COLO668 (cell line): ENCODE data around the gene RHOD.

Source experiments
- DNase-seq: peaks from one replicate; lab custom pipeline; 2025; ENCODE audit not compliant: unreplicated experiment; lab: John Stamatoyannopoulos, UW

RHOD gene, protein sequence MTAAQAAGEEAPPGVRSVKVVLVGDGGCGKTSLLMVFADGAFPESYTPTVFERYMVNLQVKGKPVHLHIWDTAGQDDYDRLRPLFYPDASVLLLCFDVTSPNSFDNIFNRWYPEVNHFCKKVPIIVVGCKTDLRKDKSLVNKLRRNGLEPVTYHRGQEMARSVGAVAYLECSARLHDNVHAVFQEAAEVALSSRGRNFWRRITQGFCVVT

DNA sequence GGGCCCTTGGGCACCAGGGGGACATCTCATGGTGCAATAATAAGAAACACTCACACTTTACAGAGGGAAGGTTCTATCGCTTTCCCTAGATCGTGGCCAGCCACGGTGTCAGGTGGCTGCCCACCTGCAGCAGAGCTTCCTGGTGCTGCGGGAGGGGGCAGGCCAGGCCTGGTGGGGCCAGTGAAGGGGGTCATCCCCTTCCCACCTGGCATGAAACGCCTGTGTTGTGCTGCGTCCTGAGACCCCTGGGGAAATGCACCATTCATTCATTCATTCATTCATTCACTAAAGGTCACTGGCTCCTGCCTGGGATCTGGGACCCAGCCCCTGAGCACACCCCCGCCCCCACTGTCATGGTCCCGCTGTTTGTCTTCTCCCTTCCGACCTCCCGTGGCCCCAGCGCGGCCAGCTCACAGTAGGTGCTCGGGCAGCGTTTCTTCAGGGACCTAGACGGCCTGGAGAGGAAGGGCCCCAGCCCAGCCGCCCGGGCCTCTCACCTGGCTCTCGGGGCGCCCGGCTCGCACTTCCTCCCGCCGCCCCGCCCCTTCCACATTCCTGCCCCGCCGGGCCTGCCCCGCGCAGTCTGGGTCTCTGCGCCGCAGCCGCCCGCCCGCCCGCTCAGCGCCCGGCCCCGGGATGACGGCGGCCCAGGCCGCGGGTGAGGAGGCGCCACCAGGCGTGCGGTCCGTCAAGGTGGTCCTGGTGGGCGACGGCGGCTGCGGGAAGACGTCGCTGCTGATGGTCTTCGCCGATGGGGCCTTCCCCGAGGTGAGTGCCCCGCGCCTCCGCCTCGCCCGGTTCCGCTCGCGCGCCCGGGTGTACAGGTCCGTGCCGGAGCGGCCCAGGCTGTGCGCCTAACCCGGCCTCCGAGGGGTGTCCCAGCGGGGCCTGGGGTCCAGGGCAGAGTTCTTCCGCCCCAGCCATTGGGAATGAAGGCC, at the start of gene RHOD:
Gene RHOD, plus strand, starts transcription at position 581 of the 938 bp plus-strand sequence. Its CDS starts 56 bp downstream, at position 637.
- peak; percentile 26 for DNase-seq

DNA sequence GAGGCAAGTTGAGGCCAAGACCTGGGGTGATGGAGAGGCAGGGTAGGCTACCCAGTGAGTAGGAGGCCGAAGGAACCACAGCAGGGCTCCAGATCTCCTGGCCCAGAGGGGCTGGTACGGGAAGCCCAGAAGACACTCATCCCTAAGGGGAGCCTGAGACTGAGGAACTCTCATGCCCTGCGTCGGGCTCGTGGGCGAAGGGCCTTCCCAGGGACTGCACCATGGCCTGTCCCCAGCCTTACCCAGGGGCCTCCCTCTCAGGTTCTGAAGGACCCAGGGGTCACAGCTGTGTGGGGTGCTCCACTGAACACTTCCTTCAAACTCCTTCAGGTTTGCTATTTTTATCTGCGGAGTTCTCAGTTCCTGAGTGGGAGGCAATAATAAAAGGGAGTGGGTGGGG, 49.5 kb upstream of the RHOD start:
- DNase-seq, result no peak

DNA sequence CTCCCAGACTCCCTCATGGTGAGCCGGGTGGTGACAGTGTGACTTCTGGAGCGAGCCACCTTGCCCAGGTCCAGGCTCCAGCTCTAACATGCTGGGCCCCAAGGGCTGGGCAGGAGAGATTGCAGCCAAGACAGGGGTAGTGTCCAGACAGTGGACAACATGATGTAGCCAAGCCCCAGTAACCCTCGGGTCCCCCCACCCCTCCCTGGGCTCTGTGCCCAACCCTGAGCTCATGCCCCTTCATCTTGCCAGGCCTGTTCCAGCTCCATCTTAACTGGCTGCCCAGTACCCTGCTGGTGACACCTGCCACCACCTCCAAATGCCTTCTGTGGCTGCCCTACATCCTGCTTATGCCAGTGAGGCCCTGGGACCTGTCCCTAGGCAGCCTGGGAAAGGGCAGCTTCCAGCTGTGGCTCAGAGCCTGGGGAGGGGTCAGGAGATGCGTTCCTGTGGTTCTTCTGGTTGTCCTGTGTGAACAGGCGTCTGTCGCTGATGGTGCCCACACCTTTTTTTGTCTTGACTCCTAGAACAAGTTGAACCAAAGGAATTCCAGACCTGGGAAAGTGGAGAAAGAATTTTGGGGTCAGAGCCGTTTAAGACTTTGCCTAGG, 46.2 kb upstream of the RHOD start:
- no peak for DNase-seq

DNA sequence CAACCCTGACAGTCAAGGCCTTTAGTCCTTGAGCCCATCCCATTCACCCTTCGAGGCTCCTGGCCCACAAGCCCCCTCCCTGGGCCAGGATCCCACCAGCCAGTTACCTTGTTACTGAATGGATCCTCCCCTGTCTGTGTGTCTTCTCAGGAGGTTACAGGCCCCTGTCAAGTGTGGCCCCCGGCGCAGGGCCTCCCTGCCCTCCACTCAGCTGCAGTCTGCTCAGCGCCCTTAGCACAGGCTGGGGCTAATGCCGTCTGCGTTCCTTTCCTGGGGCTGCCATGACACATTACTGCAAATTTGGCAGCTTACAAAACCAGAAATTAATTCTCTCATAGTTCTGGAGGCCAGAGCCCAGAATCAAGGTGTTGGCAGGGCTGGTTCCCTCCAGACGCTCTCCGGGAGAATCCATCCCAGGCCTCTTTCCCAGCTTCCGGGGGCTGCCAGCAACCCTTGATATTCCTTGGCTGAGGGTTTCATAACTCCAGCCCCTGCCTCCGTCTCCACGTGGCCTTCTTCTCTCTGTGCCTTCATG, 43.1 kb upstream of the RHOD start:
- DNase-seq, result no peak

DNA sequence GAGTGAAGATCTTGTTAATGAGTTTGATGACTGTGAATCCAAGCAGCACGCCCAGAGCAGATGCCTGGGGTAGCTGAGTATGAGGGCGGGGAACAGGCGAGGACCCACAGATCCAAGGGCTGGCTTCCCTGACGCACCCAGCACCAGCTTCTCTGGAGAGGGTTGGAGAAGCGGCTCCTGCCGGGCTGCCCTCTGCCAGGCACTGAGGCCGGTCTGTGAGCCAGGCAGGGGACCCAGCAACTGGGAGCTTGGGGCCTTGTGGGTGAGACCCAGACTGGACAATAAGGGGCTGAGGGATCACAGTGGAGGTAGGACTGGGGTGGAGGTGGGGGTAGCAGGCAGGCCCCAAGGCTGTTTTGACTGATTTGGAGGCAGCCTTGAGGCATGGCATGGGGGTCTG, 42.3 kb upstream of the RHOD start:
- no peak for DNase-seq

DNA sequence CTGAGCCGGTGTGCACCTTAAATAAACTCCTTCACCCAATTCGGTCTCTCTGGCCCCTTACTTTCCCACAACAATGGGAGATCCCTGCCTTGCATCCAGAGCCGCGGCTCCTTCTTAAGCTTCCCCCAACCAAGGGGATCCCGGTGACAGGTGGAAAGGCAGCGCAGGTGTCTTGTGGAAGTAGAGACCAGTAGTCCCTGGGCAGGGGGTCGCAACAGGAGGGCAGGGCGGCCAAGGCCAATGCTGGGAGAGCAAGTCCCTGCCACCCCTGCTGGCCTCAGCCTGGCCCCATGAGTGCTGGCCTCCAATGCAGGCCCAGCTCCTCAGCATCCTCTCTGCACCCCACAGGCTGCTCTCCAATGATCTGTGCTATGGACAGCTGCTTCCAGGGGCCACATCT, 41.6 kb upstream of the RHOD start:
- DNase-seq, result no peak

DNA sequence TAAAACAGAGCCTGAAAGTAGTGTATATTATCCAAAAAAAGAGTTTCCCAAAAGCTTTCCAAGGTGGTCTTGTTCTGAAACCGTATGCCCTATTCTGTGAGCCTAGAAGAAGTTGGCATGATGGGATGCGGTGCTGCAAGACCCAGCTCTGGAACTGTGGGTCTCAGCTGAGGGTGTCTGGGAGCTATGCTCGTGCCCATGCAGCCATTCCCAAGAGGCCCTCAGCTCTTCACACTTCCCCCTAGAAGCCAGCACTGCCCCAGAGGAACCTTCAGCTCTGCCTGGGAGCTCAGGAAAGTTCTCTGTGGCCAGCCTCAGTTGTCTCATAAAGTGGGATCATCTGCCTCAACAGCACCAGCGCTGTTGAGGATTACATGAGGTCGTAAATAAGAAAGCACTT, 40.1 kb upstream of the RHOD start:
- no peak for DNase-seq

DNA sequence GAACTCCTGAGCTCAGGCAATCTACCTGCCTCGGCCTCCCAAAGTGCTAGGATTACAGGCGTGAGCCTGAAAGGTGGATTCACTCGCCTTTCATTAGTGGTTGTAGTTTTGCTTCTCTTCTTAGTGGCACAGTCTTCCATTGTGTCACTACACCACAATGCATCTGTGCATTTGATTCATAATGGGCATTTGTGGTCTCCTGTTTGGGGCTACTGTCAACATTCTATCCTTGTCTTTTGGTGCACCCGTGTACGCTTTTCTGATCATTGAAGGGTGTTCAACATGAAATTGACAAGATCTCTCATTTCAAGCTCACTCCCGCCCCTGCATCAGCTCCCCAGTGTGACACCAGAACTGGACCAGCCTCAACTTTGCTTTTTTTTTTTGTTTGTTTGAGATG, 35.7 kb upstream of the RHOD start:
- DNase-seq, result no peak

DNA sequence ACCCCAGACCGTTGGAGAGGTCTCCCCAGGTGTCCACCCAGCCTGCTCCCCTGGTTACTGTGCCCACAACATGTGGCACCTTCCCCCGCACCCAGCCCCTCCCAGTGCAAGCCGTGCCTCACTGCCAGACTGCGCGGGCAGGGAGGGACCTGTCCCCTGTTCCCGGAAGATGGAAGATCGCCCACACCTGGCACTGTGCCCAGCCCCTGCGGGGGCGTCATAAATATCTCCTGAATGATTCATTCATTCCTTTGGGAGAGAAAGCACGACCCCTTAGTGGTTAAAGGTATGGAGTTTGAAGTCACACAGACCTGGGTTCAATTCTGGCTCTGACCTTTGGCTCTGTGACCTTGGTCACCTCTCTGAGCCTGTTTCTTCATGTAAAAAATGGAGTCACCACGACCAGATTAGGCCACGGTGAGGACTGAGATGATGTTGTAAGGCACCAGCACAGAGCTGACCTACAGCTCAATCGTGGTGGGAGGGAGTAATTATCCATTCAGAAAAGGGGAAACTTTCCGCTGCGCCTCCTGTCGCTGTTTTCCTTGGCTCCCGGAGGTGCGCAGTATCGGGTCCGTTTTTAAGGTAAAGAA, 34.2 kb upstream of the RHOD start:
- DNase-seq, result peak; percentile 41

DNA sequence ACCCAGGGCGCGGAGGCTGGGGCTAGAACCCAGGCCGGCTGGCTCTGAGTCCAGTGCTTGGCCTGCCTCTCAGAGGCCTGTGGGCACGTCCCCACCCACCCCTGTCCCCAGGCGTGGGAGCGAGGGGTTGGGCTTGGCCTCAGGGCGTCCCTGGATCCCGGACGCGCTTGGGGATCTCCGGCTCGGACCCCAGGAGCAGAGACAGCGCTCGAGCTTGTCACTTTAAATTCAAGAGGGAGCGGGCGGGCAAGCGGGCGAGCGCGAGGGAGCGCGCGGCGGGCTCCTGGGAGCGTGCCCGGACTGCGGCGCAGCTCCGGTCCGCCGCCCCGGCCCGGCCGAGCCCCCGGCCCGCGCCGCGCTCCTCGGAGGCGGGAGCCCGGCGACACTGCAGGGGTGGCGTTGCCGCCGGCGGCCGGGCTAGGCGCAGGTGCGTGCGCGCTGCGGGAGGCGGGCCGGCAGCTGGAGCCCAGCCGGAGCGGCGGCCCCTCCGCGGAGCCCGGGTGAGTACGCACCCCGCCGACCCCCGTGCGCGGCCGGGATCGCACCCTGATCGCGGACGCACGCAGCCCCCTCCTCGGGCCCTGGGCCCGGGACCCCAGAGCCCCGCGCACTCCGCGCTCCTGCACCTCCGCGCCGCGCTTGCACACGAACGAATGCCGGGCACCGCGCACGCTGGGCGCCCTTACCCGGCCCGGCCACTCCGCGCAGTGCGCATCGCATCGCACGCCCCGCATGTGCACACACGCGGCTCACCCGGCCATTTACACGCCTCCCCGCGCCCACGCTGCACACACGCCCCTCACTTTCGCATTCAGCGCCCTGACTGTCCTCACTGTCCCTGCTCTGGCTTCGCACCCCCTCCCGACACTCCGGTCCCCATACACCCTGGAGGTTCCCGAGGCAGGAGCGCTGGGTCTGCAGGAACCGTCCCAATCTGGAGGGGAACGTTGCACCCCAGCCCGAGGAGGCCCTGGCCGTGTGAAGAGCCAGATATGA, 33.4 kb upstream of the RHOD start, which contains the start of gene SYT12:
Gene SYT12, plus strand, starts transcription at position 174 of the 996 bp plus-strand sequence. CDS start 7,011 bp downstream, outside the sequence.
- DNase-seq, result peak; percentile 27

DNA sequence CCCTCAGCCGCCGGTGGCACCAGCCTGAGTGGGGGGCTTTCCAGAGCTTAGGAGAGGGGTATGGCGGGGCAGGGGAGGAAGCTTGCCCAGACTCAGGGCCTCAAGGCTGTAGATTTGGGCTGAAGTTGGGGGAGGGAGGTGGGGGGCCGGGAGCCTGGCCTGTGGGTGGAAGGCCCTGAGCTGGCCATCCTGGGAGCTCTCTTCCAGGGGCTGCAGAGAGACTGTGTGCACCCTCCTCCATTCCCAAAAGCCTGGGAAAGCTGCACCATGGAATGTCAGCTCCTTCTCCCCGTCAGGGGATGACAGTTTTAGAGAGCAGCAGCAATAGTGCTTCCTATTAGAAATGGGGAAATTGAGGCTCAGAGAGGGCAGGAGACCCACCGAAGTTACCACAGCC, 32.7 kb upstream of the RHOD start:
- no peak for DNase-seq

DNA sequence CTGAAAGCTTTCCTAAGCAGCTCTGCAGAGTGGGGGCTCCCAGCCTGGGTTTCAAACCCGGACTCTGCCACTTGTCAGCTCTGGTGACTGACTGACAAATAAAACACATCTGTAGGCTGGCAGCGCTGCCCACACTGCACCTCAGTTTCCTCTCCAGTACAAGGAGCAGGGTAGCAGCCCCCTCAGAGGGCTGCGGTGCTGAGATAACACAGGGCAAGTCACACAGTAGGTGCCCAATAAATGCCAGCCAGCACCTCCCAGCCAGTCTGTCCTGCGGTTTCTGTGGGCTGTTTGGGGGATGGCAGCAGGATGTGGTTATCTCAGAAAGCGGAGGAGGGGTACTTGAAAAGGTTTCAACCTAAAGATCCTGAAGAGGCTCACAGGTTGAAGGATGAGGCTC, 32.2 kb upstream of the RHOD start:
- DNase-seq, result no peak

DNA sequence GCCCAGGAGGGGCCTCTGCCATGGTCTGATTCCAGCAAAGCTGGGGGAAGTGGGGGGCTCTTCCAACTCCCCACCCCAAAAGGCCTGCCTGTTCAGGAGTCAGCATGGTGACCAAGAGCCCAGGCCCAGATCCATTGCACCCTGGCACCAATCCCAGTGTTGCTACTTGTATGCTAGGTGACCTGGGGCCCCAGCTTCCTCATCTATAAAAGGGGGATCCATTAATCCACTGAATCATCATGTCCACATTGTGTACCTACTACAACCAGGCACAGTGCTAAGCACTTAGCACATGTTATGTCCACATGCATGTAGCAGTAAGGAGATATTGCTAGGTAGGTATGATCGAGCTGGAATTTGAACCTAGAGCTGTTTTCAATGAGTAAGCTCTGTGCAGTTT, 31.7 kb upstream of the RHOD start:
- no peak for DNase-seq

DNA sequence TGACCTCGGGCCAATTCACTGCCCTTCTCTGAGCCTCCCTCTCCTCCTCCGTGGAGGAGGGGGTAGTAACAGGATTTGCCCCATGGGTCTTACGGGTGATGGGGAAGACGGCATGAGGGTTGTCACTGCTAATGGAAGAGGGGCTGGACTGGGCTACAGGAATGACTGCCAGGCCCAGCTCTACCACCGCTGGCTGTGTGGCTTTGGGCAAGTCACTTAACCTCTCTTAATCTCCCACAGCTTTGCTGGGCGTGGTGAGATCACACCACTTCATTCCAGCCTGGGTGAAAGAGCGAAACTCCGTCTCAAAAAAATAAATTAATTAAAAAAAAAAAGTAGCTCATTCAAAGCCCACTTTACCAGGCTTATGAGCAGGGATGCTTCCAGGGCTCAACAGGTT, 30.9 kb upstream of the RHOD start:
- no peak for DNase-seq

DNA sequence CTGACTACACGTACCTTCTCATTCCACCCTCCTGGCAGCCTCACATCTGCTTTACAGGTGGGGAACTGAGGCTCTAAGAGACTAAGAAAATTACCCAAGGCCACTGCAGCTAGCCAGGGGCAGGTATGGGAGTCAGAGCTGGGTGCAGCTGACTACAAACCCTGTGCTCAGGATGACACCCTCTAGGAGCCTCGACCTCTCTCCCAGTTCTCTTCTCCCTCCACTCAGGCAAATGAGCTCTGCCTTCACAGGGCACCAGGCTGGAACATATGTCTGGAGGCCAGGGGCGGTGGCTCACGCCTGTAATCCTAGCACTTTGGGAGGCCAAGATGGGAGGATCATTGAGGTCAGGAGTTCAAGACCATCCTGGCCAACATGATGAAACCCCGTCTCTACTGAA, 29.7 kb upstream of the RHOD start:
- DNase-seq, result no peak

DNA sequence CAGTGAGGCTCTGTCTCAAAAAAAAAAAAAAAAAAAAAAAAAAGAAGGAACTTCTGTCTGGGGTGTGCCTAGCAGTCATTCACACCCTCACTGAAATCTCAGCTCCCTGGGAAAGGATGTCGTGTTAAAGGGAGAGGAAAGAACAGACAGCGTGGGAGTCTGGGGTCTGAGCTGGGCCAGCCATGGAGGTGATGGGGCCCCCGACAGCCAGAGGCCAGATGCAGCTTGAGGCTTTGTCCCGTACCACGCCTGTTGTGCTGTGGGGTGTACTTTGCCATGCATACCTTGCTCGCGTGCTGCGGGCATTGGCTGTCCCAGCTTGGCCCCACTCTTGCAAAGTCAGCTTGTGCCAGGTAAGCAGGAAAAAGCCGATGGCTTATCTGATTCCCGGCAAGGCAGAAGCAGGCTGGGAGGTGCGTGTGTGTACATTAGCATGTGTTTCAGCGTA, 29.1 kb upstream of the RHOD start:
- DNase-seq, result no peak

DNA sequence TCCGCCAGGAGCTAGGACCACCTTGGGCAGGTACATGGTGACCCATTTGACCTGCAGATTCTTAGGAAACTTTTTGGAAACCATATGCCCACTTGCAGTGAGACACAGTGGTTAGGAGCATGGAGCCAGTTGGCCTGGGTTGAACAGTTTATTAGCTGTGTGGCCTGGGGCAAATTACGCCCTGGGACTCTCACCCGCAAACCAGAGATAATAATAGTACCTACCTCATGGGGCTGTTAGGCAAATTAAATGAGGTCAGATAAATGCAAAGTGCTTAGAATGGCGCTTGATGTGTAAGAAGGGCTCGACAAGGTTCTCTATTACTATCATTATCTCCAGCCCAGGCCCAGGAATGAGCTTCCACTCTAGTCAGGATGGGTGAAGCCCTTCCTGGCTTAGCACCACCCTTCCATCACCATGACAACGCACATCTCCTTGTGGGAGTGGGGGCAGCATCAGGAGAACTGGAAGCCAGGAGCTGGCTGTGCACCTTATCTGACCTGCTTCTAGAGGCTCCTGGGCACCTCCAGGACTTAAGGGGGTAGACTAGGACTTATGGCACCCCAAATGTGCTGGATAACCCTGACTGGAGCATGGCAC, 28.6 kb upstream of the RHOD start:
- DNase-seq, result no peak

DNA sequence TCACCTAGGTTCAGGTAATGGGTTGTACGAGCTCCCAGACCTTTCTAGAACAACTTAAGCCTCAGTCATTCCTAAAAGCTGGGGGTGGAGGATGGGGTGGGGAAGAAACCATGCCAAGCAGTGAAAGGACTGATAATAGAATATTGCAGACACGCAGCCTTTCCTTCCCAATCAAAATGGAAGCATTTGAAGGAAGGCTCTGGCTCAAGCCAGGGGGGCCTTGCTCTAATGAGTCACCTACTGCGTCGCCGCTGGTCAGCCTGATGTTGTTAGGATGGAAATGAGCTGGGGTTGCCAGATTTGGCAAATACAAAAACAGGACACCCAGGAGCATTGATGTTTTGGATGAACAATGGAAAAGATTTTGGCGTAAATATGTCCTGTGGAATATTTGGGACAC, 27.5 kb upstream of the RHOD start:
- DNase-seq, result no peak

DNA sequence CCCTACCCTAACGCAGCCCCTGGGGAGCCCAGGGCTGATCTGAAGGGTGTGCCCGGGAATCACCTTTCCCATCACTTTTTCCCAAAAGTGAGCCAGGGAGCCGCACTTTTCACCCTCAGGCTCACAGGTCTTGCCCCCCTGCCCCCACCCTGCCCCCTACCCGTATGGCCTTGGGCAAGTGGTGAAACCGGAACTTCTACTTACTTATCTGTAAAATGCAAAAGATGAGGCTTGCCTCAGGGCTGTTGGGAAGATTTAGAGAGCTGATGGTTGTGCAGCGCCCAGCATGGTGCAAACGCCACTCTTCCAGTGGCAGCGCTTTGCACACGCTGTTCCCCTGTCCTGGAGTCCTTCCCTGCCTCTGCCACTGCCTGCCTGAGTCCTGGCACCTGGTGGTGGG, 25.7 kb upstream of the RHOD start:
- no peak for DNase-seq
